T-helper 1 cell treated with Interleukin-12 subunit alpha and Interleukin-12 subunit beta and Interleukin-4 antibody, amounts not matched to agents 30 μg/mL and 1 μg/mL, for 36 hours (primary cell): ENCODE measurements around the gene CYP11A1.
A peak's percentile ranks its signal among the peaks of the same experiment; 100 is the strongest.

ENCODE experiments used
- H3K27ac Mint-ChIP-seq: one replicate; pipeline ENCODE4 v1.8.0; 2021; ENCODE audit warnings: mild to moderate bottlenecking, mixed read lengths
- H3K27me3 Mint-ChIP-seq: one replicate; pipeline ENCODE4 v1.8.0; 2021; ENCODE audit warnings: low read depth, mixed read lengths
- H3K36me3 Mint-ChIP-seq: one replicate; pipeline ENCODE4 v1.8.0; 2021; ENCODE audit warnings: low read depth, mixed read lengths
- H3K4me1 Mint-ChIP-seq: one replicate; pipeline ENCODE4 v1.8.0; 2021; ENCODE audit warnings: low read depth, mixed read lengths
- H3K4me3 Mint-ChIP-seq: one replicate; pipeline ENCODE4 v1.8.0; 2021; ENCODE audit warnings: mild to moderate bottlenecking, moderate library complexity, mixed read lengths
- H3K9me3 Mint-ChIP-seq: one replicate; pipeline ENCODE4 v1.8.0; 2021; ENCODE audit warnings: mixed read lengths

The CYP11A1 gene

DNA sequence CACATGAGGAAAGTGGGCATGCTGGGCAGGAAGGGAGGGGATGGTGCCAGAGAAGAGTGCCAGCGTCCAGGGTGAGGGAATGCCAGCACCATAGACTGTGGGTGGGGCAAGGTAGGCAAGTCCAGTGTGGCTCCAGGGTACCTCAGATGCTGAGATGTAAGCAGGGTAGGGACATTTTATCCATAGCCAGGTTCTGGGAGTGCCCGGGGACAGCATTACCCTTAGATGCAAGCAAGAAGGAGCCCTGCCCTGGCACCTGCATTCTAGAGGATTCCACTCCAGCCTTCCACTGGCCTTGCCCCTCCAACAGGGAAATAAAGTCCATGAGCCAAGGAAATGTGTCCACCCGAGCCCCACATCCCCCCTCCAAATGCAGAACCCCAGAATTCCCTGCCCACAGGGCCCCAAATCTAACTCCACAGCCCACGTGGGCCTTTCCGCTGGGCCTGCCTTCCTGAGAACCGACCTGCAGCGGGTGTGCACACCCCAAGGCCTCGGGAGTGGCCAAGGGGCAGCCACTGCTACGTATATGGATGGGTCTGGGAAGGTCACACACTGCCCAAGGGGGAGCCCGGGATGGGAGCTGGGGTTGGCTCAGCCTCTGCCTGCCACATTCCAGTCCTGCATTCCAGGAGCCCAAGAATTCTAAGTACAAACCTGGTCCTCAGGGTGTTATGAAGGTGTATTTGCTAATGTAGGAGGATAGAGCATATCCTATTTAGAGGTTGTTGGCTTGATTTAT is 20.3 kb upstream of the CYP11A1 start:
- Mint-ChIP-seq H3K4me3 (no peak overlapping the region), H3K9me3 (no peaks in the 10 kb centered on the region), H3K36me3 (no peaks in the 10 kb centered on the region), H3K4me1 (peaks cover 48% of the 10 kb centered on the region), H3K27me3 (no peaks in the 10 kb centered on the region), H3K27ac (no peak overlapping the region)

DNA sequence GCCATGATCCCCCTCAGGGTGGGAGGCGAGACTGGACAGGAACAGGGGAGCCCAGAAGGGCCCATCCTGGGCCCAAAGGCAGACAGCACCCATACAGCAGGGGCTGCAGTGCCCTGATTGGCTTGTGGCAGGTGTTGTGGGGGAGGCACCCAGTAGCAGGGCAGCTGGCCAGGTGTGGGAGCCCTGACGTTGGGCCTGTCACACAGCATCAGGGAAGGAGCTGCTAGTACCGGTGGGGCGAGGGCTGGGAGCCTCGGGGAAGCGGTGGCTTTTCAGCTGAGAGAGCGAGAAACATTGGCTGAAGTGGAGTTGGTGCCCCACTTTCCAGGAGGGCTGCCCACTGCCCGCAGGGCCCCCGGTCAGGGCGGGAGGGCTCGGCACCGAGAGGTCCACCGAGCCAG is 19.7 kb upstream of the CYP11A1 start:
- H3K36me3 Mint-ChIP-seq: no peaks in the 10 kb centered on the region
- H3K4me1 Mint-ChIP-seq: peaks cover 49% of the 10 kb centered on the region
- H3K27ac Mint-ChIP-seq: no peak overlapping the region
- no peaks in the 10 kb centered on the region for H3K9me3 Mint-ChIP-seq
- no peaks in the 10 kb centered on the region for H3K27me3 Mint-ChIP-seq
- H3K4me3 Mint-ChIP-seq: no peak overlapping the region

DNA sequence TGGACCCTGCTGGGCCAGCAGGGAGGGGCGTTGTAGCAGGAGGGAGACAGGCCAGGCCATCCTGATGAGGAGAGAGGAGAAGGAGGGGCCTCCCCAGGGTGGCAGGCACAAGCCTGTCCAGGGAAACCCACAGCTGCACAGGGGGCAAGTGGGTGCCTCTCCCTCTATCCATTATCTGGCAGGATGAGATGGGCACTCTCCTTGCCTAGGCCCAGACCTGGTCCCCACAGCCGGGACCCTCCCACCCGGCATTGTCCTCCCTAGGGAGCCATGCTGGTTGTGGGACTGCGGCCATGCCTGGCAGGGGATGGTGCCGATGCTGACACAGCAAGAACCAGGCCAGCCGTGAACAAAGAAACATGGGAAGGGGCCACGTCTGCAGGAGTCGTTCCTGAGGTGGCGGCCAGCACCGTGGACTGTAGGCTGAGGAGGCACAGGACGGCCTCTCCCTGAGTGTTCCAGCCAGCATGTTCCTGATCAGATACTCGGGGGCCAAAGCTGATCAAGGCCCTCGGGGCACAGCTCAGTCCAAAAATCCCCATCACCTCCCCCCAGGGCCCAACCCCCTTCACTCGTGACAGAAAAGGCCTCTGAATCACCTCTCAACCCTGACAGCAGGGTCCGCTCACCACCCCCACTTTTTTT is 19.2 kb upstream of the CYP11A1 start:
- Mint-ChIP-seq H3K36me3 (no peaks in the 10 kb centered on the region), H3K4me3 (no peak overlapping the region), H3K27me3 (no peaks in the 10 kb centered on the region), H3K4me1 (peaks cover 45% of the 10 kb centered on the region), H3K27ac (peak overlapping the region; percentile 57), H3K9me3 (no peaks in the 10 kb centered on the region)

DNA sequence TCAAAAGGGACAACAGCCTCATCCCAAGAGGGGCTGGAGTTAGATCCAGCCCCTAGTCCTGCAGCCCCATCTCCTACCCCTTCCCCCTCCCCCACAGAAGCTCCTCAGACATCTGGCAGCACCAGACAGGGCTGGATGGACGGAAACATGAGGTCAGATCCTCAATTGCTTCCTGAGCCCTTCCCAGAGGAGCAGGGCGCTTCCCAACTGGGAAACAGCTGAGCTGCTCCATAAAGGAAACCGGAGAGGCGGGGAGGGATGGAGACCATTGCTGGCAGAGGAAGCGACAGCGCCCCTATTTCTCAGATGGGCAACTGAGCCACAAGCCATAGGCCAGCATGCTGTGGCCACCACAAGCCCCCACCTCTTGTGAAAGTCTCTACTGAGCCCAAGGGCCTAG is 18.3 kb upstream of the CYP11A1 start:
- Mint-ChIP-seq H3K36me3 (no peaks in the 10 kb centered on the region), H3K27me3 (no peaks in the 10 kb centered on the region), H3K4me3 (no peak overlapping the region), H3K4me1 (peaks cover 42% of the 10 kb centered on the region), H3K9me3 (no peaks in the 10 kb centered on the region), H3K27ac (peak overlapping the region; percentile 97)

DNA sequence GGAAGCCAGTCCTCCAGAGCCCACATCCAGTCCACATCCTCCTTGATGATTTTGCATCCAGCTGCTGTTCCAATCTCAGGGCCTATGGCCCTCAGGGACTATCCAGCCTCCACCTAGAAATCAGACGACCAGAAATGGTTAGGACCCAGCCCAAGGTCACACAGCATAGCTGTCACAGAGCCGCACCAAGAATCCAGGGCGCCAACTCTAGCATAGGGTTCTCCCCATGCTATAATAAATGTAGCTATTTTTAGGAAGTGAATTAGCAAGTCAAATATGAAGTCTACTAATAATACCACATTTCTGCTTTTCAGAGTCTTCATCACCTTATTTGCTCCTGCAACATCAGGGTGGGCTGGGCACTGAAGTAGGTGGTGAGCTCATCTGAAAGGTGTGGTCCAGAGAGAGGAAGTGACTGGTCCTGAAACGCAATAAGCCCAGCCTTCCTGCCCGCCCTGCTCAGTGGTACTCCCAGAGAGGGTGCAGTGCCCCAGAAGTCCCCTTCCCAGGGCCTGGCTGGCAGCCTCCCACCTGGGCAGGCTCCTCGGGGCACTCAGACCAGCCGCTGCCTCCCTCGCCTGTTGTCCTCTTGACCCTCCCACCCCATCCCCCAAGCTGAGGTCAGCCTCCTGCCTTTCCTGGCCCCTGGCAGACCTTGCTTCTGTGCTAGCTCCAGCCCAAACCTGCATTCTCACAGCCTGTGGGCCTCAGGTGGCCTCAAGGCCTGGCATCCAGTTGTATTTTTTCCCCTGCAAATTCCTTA is 17.6 kb upstream of the CYP11A1 start:
- H3K4me1 Mint-ChIP-seq: peaks cover 39% of the 10 kb centered on the region
- peak overlapping the region; percentile 97 for H3K27ac Mint-ChIP-seq
- H3K4me3 Mint-ChIP-seq: peak overlapping the region; percentile 40
- H3K9me3 Mint-ChIP-seq: no peaks in the 10 kb centered on the region
- no peaks in the 10 kb centered on the region for H3K36me3 Mint-ChIP-seq
- H3K27me3 Mint-ChIP-seq: no peaks in the 10 kb centered on the region

DNA sequence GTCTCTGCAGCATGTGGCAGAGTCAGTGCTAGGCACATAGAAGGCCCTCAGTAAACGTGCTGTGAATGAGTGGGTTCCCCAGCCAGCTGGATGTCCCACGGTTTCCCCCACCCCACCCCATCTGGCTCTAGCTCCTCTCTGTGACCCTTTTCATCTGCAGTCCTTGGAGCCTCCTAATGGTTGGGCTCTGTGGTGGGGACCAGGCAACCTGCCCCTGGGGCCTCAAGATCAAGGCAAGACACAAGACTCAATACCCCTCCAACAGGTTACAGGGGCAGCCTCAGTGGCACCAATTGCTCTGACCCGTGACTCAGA is 17.1 kb upstream of the CYP11A1 start:
- Mint-ChIP-seq H3K9me3 (no peaks in the 10 kb centered on the region), H3K27me3 (no peaks in the 10 kb centered on the region), H3K36me3 (no peaks in the 10 kb centered on the region), H3K4me3 (peak overlapping the region; percentile 52), H3K4me1 (peaks cover 37% of the 10 kb centered on the region), H3K27ac (peak overlapping the region; percentile 97)

DNA sequence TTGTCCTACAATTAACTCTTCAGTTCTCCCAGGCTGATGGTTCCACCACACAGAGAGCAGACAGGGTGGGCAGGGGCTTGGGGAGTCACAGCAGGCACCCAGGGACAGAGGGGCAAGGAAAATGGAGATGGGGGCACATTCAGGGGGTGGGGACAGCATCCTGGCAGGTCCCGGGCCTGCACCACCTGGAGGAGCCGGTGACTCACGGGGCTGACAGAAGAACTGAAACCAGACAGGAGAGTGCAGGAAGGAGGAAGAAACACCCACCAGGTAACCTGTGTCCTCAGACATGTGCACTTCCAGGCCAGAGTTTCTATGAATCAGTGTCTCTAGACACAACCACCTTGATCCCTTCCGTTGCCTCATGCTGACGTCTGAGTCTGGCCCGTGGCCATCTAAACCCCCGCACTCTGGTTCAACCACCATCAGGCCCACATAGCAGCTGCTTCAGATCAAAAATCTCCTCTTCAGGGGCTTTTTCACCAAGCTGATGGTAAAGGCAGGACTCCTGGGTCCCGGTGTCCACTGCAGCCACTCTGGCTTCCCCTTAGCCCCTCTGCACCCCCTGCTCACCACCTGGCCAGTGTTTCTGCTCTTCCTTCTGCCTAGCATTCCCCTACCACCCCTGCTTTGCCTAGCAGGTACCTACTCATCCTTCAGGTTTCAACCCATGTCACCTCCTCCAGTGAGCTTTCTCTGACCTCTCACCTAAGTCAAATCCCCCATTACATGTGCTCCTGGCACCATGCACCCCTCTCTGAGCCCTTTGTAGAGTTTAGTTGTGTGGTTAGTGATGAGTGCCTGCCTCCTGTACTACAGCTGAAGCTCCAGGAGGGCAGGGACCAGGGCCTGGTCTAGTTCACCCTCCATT is 16.5 kb upstream of the CYP11A1 start:
- Mint-ChIP-seq H3K4me1 (peaks cover 41% of the 10 kb centered on the region), H3K27ac (peak overlapping the region; percentile 97), H3K4me3 (peak overlapping the region; percentile 52), H3K9me3 (no peaks in the 10 kb centered on the region), H3K36me3 (no peaks in the 10 kb centered on the region), H3K27me3 (no peaks in the 10 kb centered on the region)

DNA sequence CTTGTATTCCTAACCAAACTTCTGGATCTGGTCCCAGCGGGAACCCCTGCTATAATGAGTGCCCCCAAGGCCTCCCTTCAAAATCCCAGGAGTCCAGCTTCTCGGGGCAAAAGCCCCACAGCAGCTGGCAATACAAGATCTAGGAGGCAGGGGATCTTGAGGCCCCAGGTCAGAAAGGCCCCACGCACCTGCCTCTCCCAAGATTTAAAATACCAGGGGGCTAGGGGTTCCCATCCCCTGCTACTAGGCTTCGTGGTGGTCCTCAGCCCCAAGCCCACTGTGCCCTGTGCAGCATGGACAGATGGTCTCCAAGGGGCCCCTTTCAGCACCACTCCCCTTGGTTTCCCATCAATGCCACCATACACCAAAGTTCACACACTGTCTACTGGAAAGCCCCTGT is 15.8 kb upstream of the CYP11A1 start:
- Mint-ChIP-seq H3K27ac (peak overlapping the region; percentile 97), H3K4me3 (peak overlapping the region; percentile 52), H3K9me3 (no peaks in the 10 kb centered on the region), H3K36me3 (no peaks in the 10 kb centered on the region), H3K4me1 (peaks cover 48% of the 10 kb centered on the region), H3K27me3 (no peaks in the 10 kb centered on the region)

DNA sequence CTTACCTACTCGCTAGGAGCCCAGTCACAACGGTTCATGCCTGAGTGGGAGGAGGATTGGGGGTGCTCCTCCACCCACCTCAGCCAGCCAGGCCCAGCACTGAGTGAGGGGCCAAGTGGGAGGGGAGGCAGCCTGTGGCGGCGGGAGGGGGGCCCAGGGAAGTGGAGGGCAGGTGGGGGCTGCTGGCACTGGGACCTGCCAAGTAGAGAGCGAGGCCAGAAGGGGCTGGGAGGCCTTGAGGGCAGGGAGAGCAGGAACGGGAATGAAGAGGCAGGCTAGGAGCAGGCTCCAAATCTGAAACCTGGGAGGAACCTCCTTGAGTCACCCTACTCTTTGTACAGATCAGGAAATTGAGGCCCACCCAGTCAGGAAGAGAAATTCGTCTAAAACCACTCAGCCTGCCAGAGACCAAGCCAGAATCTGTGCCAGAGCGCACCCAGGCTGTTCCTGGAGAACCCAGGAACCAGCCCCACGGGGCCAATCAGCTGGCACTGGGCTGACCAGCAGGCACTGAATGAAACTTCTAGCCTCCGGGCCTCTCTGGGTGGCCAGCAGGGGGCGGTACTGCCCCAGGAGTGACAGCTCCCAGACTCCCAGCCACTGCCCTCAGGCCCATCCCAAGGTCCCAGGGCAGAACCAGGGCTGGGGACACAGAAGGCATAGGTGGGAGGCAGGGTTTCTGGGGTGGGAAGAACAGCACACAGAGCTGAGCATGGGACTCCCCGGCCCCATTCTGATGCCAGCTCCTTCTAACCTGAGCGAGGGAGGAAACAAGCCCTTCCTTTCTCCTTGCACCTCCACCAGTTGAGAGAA is 14.8 kb upstream of the CYP11A1 start:
- Mint-ChIP-seq H3K36me3 (no peaks in the 10 kb centered on the region), H3K4me1 (peaks cover 49% of the 10 kb centered on the region), H3K4me3 (no peak overlapping the region), H3K27me3 (no peaks in the 10 kb centered on the region), H3K9me3 (no peaks in the 10 kb centered on the region), H3K27ac (peak overlapping the region; percentile 97)

DNA sequence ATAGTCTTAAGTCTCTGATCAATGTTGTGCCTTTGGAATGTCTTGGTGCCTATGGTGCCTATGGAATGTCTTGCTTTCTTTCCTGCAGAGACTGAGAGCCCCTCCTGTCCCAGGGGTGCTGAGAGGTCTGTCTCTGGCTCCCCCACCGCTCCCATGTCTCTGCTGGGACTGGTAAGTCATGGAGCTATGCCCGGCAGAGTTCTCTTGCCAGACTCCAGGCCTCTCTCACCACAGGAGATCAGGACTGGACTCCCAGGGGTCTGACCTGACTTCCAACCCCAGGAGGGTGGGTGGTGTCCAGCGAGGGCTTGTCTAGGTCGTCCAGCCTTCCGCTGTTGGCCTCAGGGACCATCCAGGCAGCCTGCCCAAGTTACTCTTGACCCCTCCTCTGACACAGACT is 14.0 kb upstream of the CYP11A1 start:
- Mint-ChIP-seq H3K27me3 (no peaks in the 10 kb centered on the region), H3K4me1 (peaks cover 49% of the 10 kb centered on the region), H3K9me3 (no peaks in the 10 kb centered on the region), H3K4me3 (no peak overlapping the region), H3K27ac (no peak overlapping the region), H3K36me3 (no peaks in the 10 kb centered on the region)

DNA sequence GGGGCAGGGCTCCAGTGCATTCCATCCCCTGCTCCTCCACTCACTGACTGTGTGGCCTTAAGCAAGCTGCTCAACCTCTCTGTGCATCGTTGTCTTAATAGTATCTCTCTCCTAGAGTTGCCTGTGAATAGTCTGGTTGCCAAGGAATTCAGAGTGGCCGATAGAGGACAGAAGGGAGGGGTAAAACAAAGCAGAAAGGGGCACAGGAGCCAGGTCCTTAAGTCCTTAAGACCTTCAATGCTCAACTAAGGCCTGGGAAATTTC is 13.7 kb upstream of the CYP11A1 start:
- Mint-ChIP-seq H3K36me3 (no peaks in the 10 kb centered on the region), H3K4me1 (peaks cover 49% of the 10 kb centered on the region), H3K27ac (peak overlapping the region; percentile 14), H3K27me3 (no peaks in the 10 kb centered on the region), H3K4me3 (no peak overlapping the region), H3K9me3 (no peaks in the 10 kb centered on the region)

DNA sequence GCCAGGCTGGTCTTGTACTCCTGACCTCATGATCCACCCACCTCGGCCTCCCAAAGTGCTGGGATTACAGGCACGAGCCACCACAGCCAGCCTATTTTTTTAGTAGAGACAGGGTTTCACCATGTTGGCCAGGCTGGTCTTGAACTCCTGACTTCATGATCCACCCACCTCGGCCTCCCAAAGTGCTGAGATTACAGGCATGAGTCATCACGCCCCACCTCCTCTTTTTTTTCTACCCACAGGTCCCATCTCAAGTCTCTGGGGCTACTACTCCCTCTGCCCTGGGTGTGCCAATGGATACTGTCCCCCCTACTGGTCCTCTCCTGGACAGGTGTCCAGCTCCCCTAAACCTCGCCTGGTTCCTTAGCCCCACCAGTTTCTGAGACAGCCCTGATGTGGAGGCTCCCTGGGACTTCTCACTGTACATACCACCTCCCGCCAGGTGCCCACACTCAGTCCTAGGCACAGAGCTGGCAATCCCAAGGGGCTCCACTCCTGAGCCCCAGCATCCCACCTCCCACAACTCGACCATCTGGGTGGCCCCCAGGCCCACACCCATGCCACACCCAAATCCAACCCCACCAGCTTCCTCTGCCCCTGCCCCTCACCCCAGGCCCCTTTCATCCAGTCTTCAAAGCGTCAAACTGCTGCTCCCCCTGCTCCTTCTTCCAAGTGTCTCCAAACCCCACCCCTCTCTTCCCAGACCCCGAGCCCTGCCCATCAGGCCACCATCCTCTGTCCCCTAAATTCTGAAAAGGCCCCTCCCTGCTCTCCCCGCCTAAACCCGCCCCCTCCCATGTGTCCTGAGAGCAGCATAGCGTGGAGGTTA is 13.1 kb upstream of the CYP11A1 start:
- no peaks in the 10 kb centered on the region for H3K36me3 Mint-ChIP-seq
- peaks cover 49% of the 10 kb centered on the region for H3K4me1 Mint-ChIP-seq
- no peaks in the 10 kb centered on the region for H3K9me3 Mint-ChIP-seq
- peak overlapping the region; percentile 57 for H3K27ac Mint-ChIP-seq
- no peaks in the 10 kb centered on the region for H3K27me3 Mint-ChIP-seq
- H3K4me3 Mint-ChIP-seq: no peak overlapping the region

DNA sequence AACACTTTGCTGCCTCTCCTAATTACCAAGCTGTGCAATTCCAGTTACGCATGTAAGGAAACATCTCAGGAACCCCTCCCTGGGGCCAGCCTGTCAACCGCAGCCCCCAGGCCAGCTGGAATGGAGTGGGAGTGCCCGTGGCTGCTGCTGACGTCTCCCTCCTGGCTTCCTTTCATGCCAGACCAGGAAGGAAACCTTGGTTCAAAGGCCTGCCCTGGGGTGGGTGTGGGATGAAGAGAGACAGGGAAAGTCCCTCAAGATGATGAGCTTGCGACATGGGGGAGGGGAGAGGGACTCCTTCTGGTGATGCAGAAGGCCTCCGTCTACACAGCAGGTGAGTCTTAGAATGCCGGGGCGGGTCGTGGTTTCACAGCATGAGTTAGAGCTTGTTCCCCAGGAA is 11.4 kb upstream of the CYP11A1 start:
- no peaks in the 10 kb centered on the region for H3K27me3 Mint-ChIP-seq
- peaks cover 45% of the 10 kb centered on the region for H3K4me1 Mint-ChIP-seq
- H3K9me3 Mint-ChIP-seq: no peaks in the 10 kb centered on the region
- H3K27ac Mint-ChIP-seq: peak overlapping the region; percentile 41
- H3K36me3 Mint-ChIP-seq: no peaks in the 10 kb centered on the region
- peak overlapping the region; percentile 32 for H3K4me3 Mint-ChIP-seq
